DND-41 (cell line): ENCODE measurements around the gene DCUN1D2.

ENCODE experiments used
- ATAC-seq: fragments of 200-7000 bp; cut with Tn5 transposase; 3 replicates; pipeline ENCODE4 v1.9.1; 2021; ENCODE audit warnings: low read depth; ENCODE audit not compliant: insufficient read depth
- DNase-seq: peaks from one replicate; pipeline ENCODE4 v3.0.0-alpha.2; 2020
- H2AFZ ChIP-seq: 2 replicates; pipeline ENCODE4 v1.6.0; 2012; ENCODE audit warnings: low read depth, low read length
- H3K27ac ChIP-seq: 2 replicates; pipeline ENCODE4 v1.5.1; 2012; ENCODE audit warnings: low read length, inconsistent platforms
- H3K27me3 ChIP-seq: fragments of 200-600 bp; sonication (generic); 2 replicates; pipeline ENCODE4 v1.6.0; 2012; ENCODE audit warnings: low read length, mild to moderate bottlenecking, inconsistent platforms; ENCODE audit not compliant: insufficient read depth, poor library complexity
- H3K36me3 ChIP-seq: 2 replicates; pipeline ENCODE4 v1.5.1; 2012; ENCODE audit warnings: low read length, inconsistent platforms; ENCODE audit not compliant: insufficient read depth
- H3K4me1 ChIP-seq: 2 replicates; pipeline ENCODE4 v1.5.1; 2012; ENCODE audit warnings: mild to moderate bottlenecking, low read length; ENCODE audit not compliant: insufficient read depth
- H3K4me2 ChIP-seq: 2 replicates; pipeline ENCODE4 v1.6.0; 2012; ENCODE audit warnings: mild to moderate bottlenecking, moderate library complexity, low read length, inconsistent platforms; ENCODE audit not compliant: insufficient read depth
- H3K4me3 ChIP-seq, 2 experiments: fragments of 200-600 bp in 1 of 2; shearing (Covaris generic) in 1 of 2; 2 replicates each; pipeline ENCODE4 v1.5.1; 2012 to 2016; ENCODE audit warnings: inconsistent platforms in 2 of 2, low read length in 2 of 2, mild to moderate bottlenecking in 2 of 2, low read depth in 1 of 2, moderate library complexity in 1 of 2
- H3K79me2 ChIP-seq: 2 replicates; pipeline ENCODE4 v1.6.0; 2012; ENCODE audit warnings: low read length, inconsistent platforms; ENCODE audit not compliant: insufficient read depth
- H3K9ac ChIP-seq: 2 replicates; pipeline ENCODE4 v1.6.0; 2012; ENCODE audit warnings: low read depth, mild to moderate bottlenecking, inconsistent platforms, low read length, moderate library complexity
- H3K9me3 ChIP-seq: 2 replicates; pipeline ENCODE4 v1.5.1; 2012; ENCODE audit warnings: low read length, moderate library complexity, mild to moderate bottlenecking, inconsistent platforms; ENCODE audit not compliant: insufficient read depth, severe bottlenecking
- H4K20me1 ChIP-seq: 2 replicates; pipeline ENCODE4 v1.6.0; 2012; ENCODE audit warnings: low read length; ENCODE audit not compliant: insufficient read depth
- EZH2 ChIP-seq: IDR thresholded peaks from 3 replicates; pipeline ENCODE4 v1.6.1; 2012; ENCODE audit warnings: borderline replicate concordance, low read depth, mild to moderate bottlenecking, moderate library complexity, low read length, inconsistent platforms; ENCODE audit not compliant: severe bottlenecking
- TF ChIP-seq, protein P1 (sequence below): IDR thresholded peaks from 2 replicates; pipeline ENCODE4 v1.5.1; 2012; ENCODE audit warnings: borderline replicate concordance, low read length, moderate library complexity, mild to moderate bottlenecking; ENCODE audit not compliant: poor library complexity, severe bottlenecking; ENCODE audit errors: extremely low read depth

DCUN1D2 gene

GRCh38 chr13:113430378-113431110 is 60.0 kb downstream of the DCUN1D2 start:
- no peaks in the 10 kb centered on the region for H3K4me1 ChIP-seq
- TF ChIP-seq, protein P1, sequence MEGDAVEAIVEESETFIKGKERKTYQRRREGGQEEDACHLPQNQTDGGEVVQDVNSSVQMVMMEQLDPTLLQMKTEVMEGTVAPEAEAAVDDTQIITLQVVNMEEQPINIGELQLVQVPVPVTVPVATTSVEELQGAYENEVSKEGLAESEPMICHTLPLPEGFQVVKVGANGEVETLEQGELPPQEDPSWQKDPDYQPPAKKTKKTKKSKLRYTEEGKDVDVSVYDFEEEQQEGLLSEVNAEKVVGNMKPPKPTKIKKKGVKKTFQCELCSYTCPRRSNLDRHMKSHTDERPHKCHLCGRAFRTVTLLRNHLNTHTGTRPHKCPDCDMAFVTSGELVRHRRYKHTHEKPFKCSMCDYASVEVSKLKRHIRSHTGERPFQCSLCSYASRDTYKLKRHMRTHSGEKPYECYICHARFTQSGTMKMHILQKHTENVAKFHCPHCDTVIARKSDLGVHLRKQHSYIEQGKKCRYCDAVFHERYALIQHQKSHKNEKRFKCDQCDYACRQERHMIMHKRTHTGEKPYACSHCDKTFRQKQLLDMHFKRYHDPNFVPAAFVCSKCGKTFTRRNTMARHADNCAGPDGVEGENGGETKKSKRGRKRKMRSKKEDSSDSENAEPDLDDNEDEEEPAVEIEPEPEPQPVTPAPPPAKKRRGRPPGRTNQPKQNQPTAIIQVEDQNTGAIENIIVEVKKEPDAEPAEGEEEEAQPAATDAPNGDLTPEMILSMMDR: no peak
- no peak for TF ChIP-seq EZH2
- no peak overlapping the region for H2AFZ ChIP-seq
- no peak for DNase-seq
- H3K9me3 ChIP-seq: no peaks in the 10 kb centered on the region
- H3K79me2 ChIP-seq: no peaks in the 10 kb centered on the region
- H3K36me3 ChIP-seq: no peaks in the 10 kb centered on the region
- H4K20me1 ChIP-seq: peaks cover 6% of the 10 kb centered on the region; the same call in 1 of the 2 replicates
- ATAC-seq: no peak
- H3K9ac ChIP-seq: no peak overlapping the region
- H3K4me3 ChIP-seq: no peak overlapping the region
- no peaks in the 10 kb centered on the region for H3K27me3 ChIP-seq
- H3K4me2 ChIP-seq: no peak overlapping the region
- no peak overlapping the region for H3K27ac ChIP-seq

DNA sequence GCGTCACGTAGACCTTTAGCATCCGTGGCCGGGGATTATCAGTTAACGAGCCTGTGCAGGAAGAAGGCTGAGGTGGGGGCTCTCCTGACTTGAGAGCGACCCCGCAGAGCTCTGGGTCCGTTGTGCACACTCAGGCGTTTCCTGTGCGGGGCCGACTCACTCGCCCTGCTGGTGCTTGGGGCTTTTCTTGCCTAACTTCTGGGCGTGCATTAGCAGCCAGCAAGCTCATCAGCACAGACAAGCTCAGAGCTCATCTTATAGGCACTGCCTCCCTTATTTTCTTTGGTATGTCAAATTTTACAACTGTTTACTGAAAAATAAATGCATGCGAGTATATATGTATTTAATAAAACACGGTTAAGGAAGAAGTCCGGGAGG is 60.9 kb downstream of the DCUN1D2 start:
- no peak overlapping the region for H3K4me3 ChIP-seq
- H3K27ac ChIP-seq: no peak overlapping the region
- peaks cover 6% of the 10 kb centered on the region; the same call in 1 of the 2 replicates for H4K20me1 ChIP-seq
- H3K9me3 ChIP-seq: no peaks in the 10 kb centered on the region
- no peaks in the 10 kb centered on the region for H3K4me1 ChIP-seq
- no peak overlapping the region for H3K9ac ChIP-seq
- no peaks in the 10 kb centered on the region for H3K27me3 ChIP-seq
- H3K4me2 ChIP-seq: no peak overlapping the region
- no peaks in the 10 kb centered on the region for H3K36me3 ChIP-seq
- DNase-seq: no peak
- ATAC-seq: no peak
- no peak overlapping the region for H2AFZ ChIP-seq
- TF ChIP-seq, protein P1: no peak
- no peak for TF ChIP-seq EZH2
- no peaks in the 10 kb centered on the region for H3K79me2 ChIP-seq

- TF ChIP-seq EZH2: no peak
- TF ChIP-seq, protein P1: no peak
- no peaks in the 10 kb centered on the region for H3K9me3 ChIP-seq
- no peaks in the 10 kb centered on the region for H3K79me2 ChIP-seq
- DNase-seq (no peak), ATAC-seq (no peak)
- no peaks in the 10 kb centered on the region for H3K27me3 ChIP-seq
- H3K4me2 ChIP-seq: no peak overlapping the region
- no peak overlapping the region for H3K9ac ChIP-seq
- H3K4me1 ChIP-seq: no peaks in the 10 kb centered on the region
- H3K4me3 ChIP-seq: no peak overlapping the region
- no peak overlapping the region for H2AFZ ChIP-seq
- no peak overlapping the region for H3K27ac ChIP-seq
- peaks cover 6% of the 10 kb centered on the region; the same call in 1 of the 2 replicates for H4K20me1 ChIP-seq
- no peaks in the 10 kb centered on the region for H3K36me3 ChIP-seq
Measured at GRCh38 chr13:113428871-113429607, 61.5 kb downstream of the DCUN1D2 start.
